Mammary epithelial cell (primary cell): ENCODE results near the gene PNN.

Source experiments
- CTCF ChIP-seq, 2 donors: IDR thresholded peaks in 1 of 2; conservative IDR thresholded peaks in 1 of 2; 2 replicates each; pipeline ENCODE4 v1.5.1; 2011 to 2012; ENCODE audit warnings: inconsistent platforms in 2 of 2, low read length in 2 of 2, mild to moderate bottlenecking in 2 of 2, control low read depth in 1 of 2, low read depth in 1 of 2; ENCODE audit not compliant: insufficient read depth in 1 of 2; ENCODE audit errors: extremely low read depth in 1 of 2
- EZH2 ChIP-seq: IDR thresholded peaks from 2 replicates; pipeline ENCODE4 v1.6.1; 2012; ENCODE audit warnings: low read length, inconsistent platforms, borderline replicate concordance

- TF ChIP-seq CTCF (conservative IDR thresholded peaks at IDR 0.05 in 1 of 2, IDR thresholded peaks at IDR 0.05 in 1 of 2; ENCODE audit: extremely low read depth in 1 of 2, insufficient read depth in 1 of 2, low read depth in 1 of 2, low read length in 2 of 2): no peak
- no peak for TF ChIP-seq EZH2
Observed at GRCh38 chr14:39175445-39176262, 600 bp downstream of the PNN start.
